Astrocyte (in vitro differentiated cells and primary cell): ENCODE data around the gene GPRC5B.

ENCODE experiments used
- CTCF ChIP-seq: IDR thresholded peaks from 2 replicates; pipeline ENCODE4 v1.5.1; 2011; ENCODE audit warnings: low read depth, mild to moderate bottlenecking, inconsistent platforms, low read length, moderate library complexity; ENCODE audit not compliant: insufficient read depth
- EZH2 ChIP-seq: IDR thresholded peaks from 2 replicates; pipeline ENCODE4 v1.6.1; 2012; ENCODE audit warnings: mild to moderate bottlenecking, low read length, inconsistent platforms; ENCODE audit not compliant: insufficient read depth

GRCh38 chr16:19843371-19843770 lies 41.3 kb downstream of the GPRC5B start:
- TF ChIP-seq CTCF (no peak), EZH2 (no peak)
